Thoracic aorta (tissue), 2 donors: ENCODE data around the gene FNDC8. TPM values are rescaled to one million over a fixed set of nuclear protein-coding genes. Genes with fewer than 3 reads are reported as not detected.
"Not testable (repeated sequence)": the region's sequence is repeated elsewhere in the genome, so short reads cannot be mapped to it uniquely, and the experiment has no call there.

ENCODE experiments used
- ATAC-seq: fragments of 150-250 bp; one replicate; pipeline ENCODE4 v1.8.0; 2017; ENCODE audit warnings: low read depth; ENCODE audit not compliant: insufficient number of reproducible peaks, low FRiP score
- DNase-seq: peaks from one replicate; pipeline ENCODE4 v3.0.0-alpha.2; 2020; ENCODE audit warnings: low spot score
- H3K27ac ChIP-seq, 2 donors: fragments of 200-600 bp; sonication (generic); 1 replicate in 1 of 2; 2 replicates in 1 of 2; pipeline ENCODE4 v1.5.1; 2016; ENCODE audit warnings: mild to moderate bottlenecking in 2 of 2, moderate library complexity in 2 of 2
- H3K27me3 ChIP-seq: fragments of 200-600 bp; sonication (generic); replicated peaks from 2 replicates; pipeline ENCODE4 v1.6.0; 2016; ENCODE audit warnings: mild to moderate bottlenecking; ENCODE audit not compliant: insufficient read depth
- H3K36me3 ChIP-seq: fragments of 200-600 bp; sonication (generic); one replicate; pipeline ENCODE4 v1.5.1; 2016
- H3K4me1 ChIP-seq, 2 donors: fragments of 200-600 bp; sonication (generic); 1 replicate in 1 of 2; 2 replicates in 1 of 2; pipeline versions ENCODE4 v1.5.1 to v1.6.0; 2016; ENCODE audit warnings: low read depth in 2 of 2, mild to moderate bottlenecking in 1 of 2; ENCODE audit not compliant: control insufficient read depth in 1 of 2
- H3K4me3 ChIP-seq: fragments of 200-600 bp; sonication (generic); 2 replicates; pipeline ENCODE4 v1.5.1; 2016; ENCODE audit warnings: mild to moderate bottlenecking
- H3K9me3 ChIP-seq: fragments of 200-600 bp; sonication (generic); 2 replicates; pipeline ENCODE4 v1.5.1; 2016
- CTCF ChIP-seq: fragments of 200-600 bp; sonication (generic); IDR thresholded peaks from one replicate; pipeline ENCODE4 v1.5.1; 2019; ENCODE audit warnings: antibody characterized with exemption
- total RNA-seq, 2 donors: library from RNA; depleted of rRNA; stranded (reverse); fragments of >200 nt; gene quantifications; one replicate each; pipeline versions ENCODE4 v1.1.0 to v1.2.3, GENCODE V29; 2016

The FNDC8 gene
- total RNA-seq, 2 donors from 2014 or later, result not detected

GRCh38 chr17:35176897-35177296 is 55.5 kb downstream of the FNDC8 start:
- H3K4me3 ChIP-seq, result no peak overlapping the region
- H3K27me3 ChIP-seq, result no peaks in the 10 kb centered on the region
- no peaks in the 10 kb centered on the region for H3K4me1 ChIP-seq
- H3K27ac ChIP-seq, result no peak overlapping the region
- ATAC-seq, result no peak
- H3K9me3 ChIP-seq, result no peaks in the 10 kb centered on the region
- TF ChIP-seq CTCF, result no peak
- no peak for DNase-seq
- no peaks in the 10 kb centered on the region for H3K36me3 ChIP-seq

- H3K4me3 ChIP-seq, H3K36me3 ChIP-seq, H3K9me3 ChIP-seq, H3K27me3 ChIP-seq, ATAC-seq, DNase-seq, H3K27ac ChIP-seq, H3K4me1 ChIP-seq: not testable (repeated sequence)
Measured at GRCh38 chr17:35179379-35179778, 58.0 kb downstream of the FNDC8 start.

Other genes starting within 250 kb of the FNDC8 start
- gene CCT6B, start 160.2 kb upstream of the FNDC8 start, total RNA-seq, result 1 to 10 TPM; 1.1 to 4.9 TPM
- 10 to 100 TPM in 1 of 2 donors, 1 to 10 TPM in 1; 5.1 to 20.1 TPM for gene ZNF830, start 160.1 kb upstream of the FNDC8 start, total RNA-seq
- 10 to 100 TPM; 42.8 to 52.0 TPM for gene LIG3, start 141.1 kb upstream of the FNDC8 start, total RNA-seq
- 10 to 100 TPM; 22.0 to 30.9 TPM for gene RFFL, start 57.9 kb upstream of the FNDC8 start, total RNA-seq
- 10 to 100 TPM in 1 of 2 donors, 1 to 10 TPM in 1; 6.5 to 25.1 TPM for gene RAD51D, start 1.8 kb upstream of the FNDC8 start, total RNA-seq
- gene NLE1, start 20.7 kb downstream of the FNDC8 start, total RNA-seq, result 10 to 100 TPM in 1 of 2 donors, 1 to 10 TPM in 1; 8.1 to 10.7 TPM
- gene UNC45B, start 26.2 kb downstream of the FNDC8 start, total RNA-seq, result not detected
- not detected for gene SLC35G3, start 72.8 kb downstream of the FNDC8 start, total RNA-seq
- gene SLFN5, start 121.5 kb downstream of the FNDC8 start, total RNA-seq, result 10 to 100 TPM; 19.0 to 23.8 TPM